Osteocyte (in vitro differentiated cells): ENCODE data around the gene MYCT1. TPM values are rescaled to one million over a fixed set of nuclear protein-coding genes. Genes with fewer than 3 reads are reported as not detected.
"Not testable (repeated sequence)": the region's sequence is repeated elsewhere in the genome, so short reads cannot be mapped to it uniquely, and the experiment has no call there.

Experiments
- DNase-seq: peaks from one replicate; pipeline ENCODE4 v3.0.0; 2021; ENCODE audit warnings: mixed read lengths; ENCODE audit not compliant: unreplicated experiment; ENCODE audit errors: extremely low spot score
- H3K27ac Mint-ChIP-seq: one replicate; pipeline ENCODE4 v1.8.0; 2021; ENCODE audit warnings: mild to moderate bottlenecking, mixed read lengths; ENCODE audit not compliant: unreplicated experiment
- H3K27me3 Mint-ChIP-seq: one replicate; pipeline ENCODE4 v1.8.0; 2021; ENCODE audit warnings: mixed read lengths; ENCODE audit not compliant: unreplicated experiment
- H3K36me3 Mint-ChIP-seq: one replicate; pipeline ENCODE4 v1.8.0; 2021; ENCODE audit warnings: mixed read lengths; ENCODE audit not compliant: unreplicated experiment
- H3K4me1 Mint-ChIP-seq: one replicate; pipeline ENCODE4 v1.8.0; 2021; ENCODE audit warnings: mixed read lengths; ENCODE audit not compliant: unreplicated experiment
- H3K4me3 Mint-ChIP-seq: one replicate; pipeline ENCODE4 v1.8.0; 2021; ENCODE audit warnings: mild to moderate bottlenecking, moderate library complexity, mixed read lengths; ENCODE audit not compliant: unreplicated experiment
- H3K9me3 Mint-ChIP-seq: one replicate; pipeline ENCODE4 v1.8.0; 2021; ENCODE audit warnings: mixed read lengths; ENCODE audit not compliant: unreplicated experiment
- CTCF ChIP-seq: fragments of 200-600 bp; sonication (generic); IDR thresholded peaks from 2 replicates; pipeline ENCODE4 v1.5.0; 2021; ENCODE audit warnings: antibody characterized with exemption, mild to moderate bottlenecking, moderate library complexity
- total RNA-seq: library from RNA; stranded (reverse); gene quantifications from 2 replicates; pipeline ENCODE4 v1.2.1, GENCODE V29; 2021

MYCT1 gene
- total RNA-seq, 1 donor from 2014 or later, result not detected

- Mint-ChIP-seq H3K27me3 (peaks cover 3% of the 10 kb centered on the region), H3K27ac (no peak overlapping the region), H3K9me3 (no peaks in the 10 kb centered on the region), H3K36me3 (no peaks in the 10 kb centered on the region), H3K4me3 (no peak overlapping the region), H3K4me1 (peaks cover 3% of the 10 kb centered on the region)
- DNase-seq, result no peak
- no peak for TF ChIP-seq CTCF
Observed at GRCh38 chr6:152701081-152701862, 3.6 kb downstream of the MYCT1 start.

GRCh38 chr6:152701863-152702401 is 4.2 kb downstream of the MYCT1 start:
- no peak for TF ChIP-seq CTCF
- Mint-ChIP-seq H3K9me3 (no peaks in the 10 kb centered on the region), H3K27ac (no peak overlapping the region), H3K36me3 (no peaks in the 10 kb centered on the region), H3K27me3 (peaks cover 3% of the 10 kb centered on the region), H3K4me1 (no peaks in the 10 kb centered on the region), H3K4me3 (no peak overlapping the region)
- no peak for DNase-seq

GRCh38 chr6:152703750-152704149 is 6.1 kb downstream of the MYCT1 start:
- H3K4me1 Mint-ChIP-seq, DNase-seq, H3K36me3 Mint-ChIP-seq, H3K4me3 Mint-ChIP-seq, H3K27me3 Mint-ChIP-seq, H3K27ac Mint-ChIP-seq: not testable (repeated sequence)
- H3K9me3 Mint-ChIP-seq, result peaks cover 10% of the 10 kb centered on the region

GRCh38 chr6:152705327-152705726 is 7.6 kb downstream of the MYCT1 start:
- Mint-ChIP-seq H3K27ac (no peak overlapping the region), H3K4me1 (no peaks in the 10 kb centered on the region), H3K27me3 (peaks cover 3% of the 10 kb centered on the region), H3K36me3 (no peaks in the 10 kb centered on the region), H3K9me3 (peaks cover 10% of the 10 kb centered on the region), H3K4me3 (no peak overlapping the region)
- TF ChIP-seq CTCF, result no peak
- DNase-seq, result no peak

- peaks cover 11% of the 10 kb centered on the region for H3K9me3 Mint-ChIP-seq
- H3K27ac Mint-ChIP-seq, result no peak overlapping the region
- no peak overlapping the region for H3K4me3 Mint-ChIP-seq
- no peaks in the 10 kb centered on the region for H3K27me3 Mint-ChIP-seq
- no peaks in the 10 kb centered on the region for H3K36me3 Mint-ChIP-seq
- no peak for DNase-seq
- no peak for TF ChIP-seq CTCF
- no peaks in the 10 kb centered on the region for H3K4me1 Mint-ChIP-seq
Observed at GRCh38 chr6:152716322-152716721, 18.6 kb downstream of the MYCT1 start.
